SK-N-SH (cell line): ENCODE measurements around the gene JMJD7. TPM values are rescaled to one million over a fixed set of nuclear protein-coding genes. Genes with fewer than 3 reads are reported as not detected.

ENCODE experiments used
- CTCF ChIA-PET: fragments of 300-600, 350-600 bp; formaldehyde crosslinking; extraction: SDS; loops from one replicate; lab custom pipeline; 2021; lab: Yijun Ruan, JAX
- POLR2A ChIA-PET: fragments of 350-600 bp; sonication (Branson Sonifier 250); formaldehyde crosslinking; extraction: SDS; loops from one replicate; lab custom pipeline; 2020; ENCODE audit warnings: antibody characterized with exemption, inconsistent platforms; lab: Yijun Ruan, JAX
- DNase-seq: peaks from one replicate; pipeline ENCODE4 v3.0.0; 2012
- H2AFZ ChIP-seq: fragments of 200-600 bp; sonication (generic); 2 replicates; pipeline ENCODE4 v1.8.1; 2016; ENCODE audit warnings: antibody characterized with exemption, mild to moderate bottlenecking, low read depth
- H3F3A ChIP-seq: fragments of 200-600 bp; sonication (generic); replicated peaks from 2 replicates; pipeline ENCODE3; 2016; ENCODE audit warnings: antibody characterized with exemption, mild to moderate bottlenecking; ENCODE audit not compliant: insufficient read depth
- H3K27ac ChIP-seq, 2 experiments: fragments of 200-500 bp in 1 of 2; fragments of 200-600 bp in 1 of 2; sonication (Bioruptor generic) in 1 of 2; sonication (generic), shearing (Covaris generic) in 1 of 2; 2 replicates each; pipeline versions ENCODE4 v1.5.1 to v1.6.1; 2014 to 2016; ENCODE audit warnings: low read depth in 2 of 2, inconsistent platforms in 1 of 2, low read length in 1 of 2, mild to moderate bottlenecking in 1 of 2, mixed read lengths in 1 of 2
- H3K27me3 ChIP-seq: fragments of 200-600 bp; sonication (generic), shearing (Covaris generic); 2 replicates; pipeline ENCODE4 v1.6.1; 2016; ENCODE audit warnings: mixed run types; ENCODE audit not compliant: insufficient read depth
- H3K36me3 ChIP-seq, 2 experiments: fragments of 200-500 bp in 1 of 2; fragments of 200-600 bp in 1 of 2; sonication (Bioruptor generic) in 1 of 2; sonication (generic) in 1 of 2; replicated peaks in 1 of 2; 2 replicates each; pipeline versions ENCODE3 to v1.5.1; 2014 to 2016; ENCODE audit warnings: low read length in 1 of 2, mild to moderate bottlenecking in 1 of 2; ENCODE audit not compliant: insufficient read depth in 2 of 2, control insufficient read depth in 1 of 2
- H3K4me1 ChIP-seq, 2 experiments: fragments of 200-500 bp in 1 of 2; fragments of 200-600 bp in 1 of 2; sonication (Bioruptor generic) in 1 of 2; sonication (generic), shearing (Covaris generic) in 1 of 2; 2 replicates each; pipeline versions ENCODE4 v1.5.1 to v1.6.1; 2014 to 2016; ENCODE audit warnings: low read depth in 1 of 2, low read length in 1 of 2, mixed run types in 1 of 2; ENCODE audit not compliant: insufficient read depth in 2 of 2, control insufficient read depth in 1 of 2
- H3K4me2 ChIP-seq: fragments of 200-600 bp; sonication (generic), shearing (Covaris generic); 2 replicates; pipeline ENCODE4 v1.6.1; 2017; ENCODE audit warnings: mixed run types
- H3K4me3 ChIP-seq, 2 experiments: fragments of 200-500 bp in 1 of 2; fragments of 200-600 bp in 1 of 2; sonication (Bioruptor generic) in 1 of 2; sonication (generic), shearing (Covaris generic) in 1 of 2; 2 replicates each; pipeline versions ENCODE4 v1.5.1 to v1.8.1; 2014 to 2016; ENCODE audit warnings: low read depth in 2 of 2, inconsistent platforms in 1 of 2, low read length in 1 of 2, mild to moderate bottlenecking in 1 of 2, mixed read lengths in 1 of 2, moderate library complexity in 1 of 2
- H3K79me2 ChIP-seq: fragments of 200-600 bp; sonication (generic); 2 replicates; pipeline ENCODE4 v1.8.1; 2017; ENCODE audit warnings: mild to moderate bottlenecking; ENCODE audit not compliant: insufficient read depth
- H3K9ac ChIP-seq: fragments of 200-600 bp; sonication (generic); 2 replicates; pipeline ENCODE4 v1.6.1; 2017; ENCODE audit warnings: mixed run types
- H3K9me2 ChIP-seq: fragments of 200-600 bp; sonication (generic); 2 replicates; pipeline ENCODE4 v1.6.1; 2017; ENCODE audit warnings: mixed run types
- H3K9me3 ChIP-seq: fragments of 200-600 bp; sonication (generic); 2 replicates; pipeline ENCODE4 v1.6.1; 2017; ENCODE audit warnings: mixed run types, mild to moderate bottlenecking, moderate library complexity
- H4K20me1 ChIP-seq: fragments of 200-600 bp; sonication (generic); 2 replicates; pipeline ENCODE4 v1.6.1; 2017; ENCODE audit warnings: mild to moderate bottlenecking, mixed run types; ENCODE audit not compliant: insufficient read depth
- CHD2 ChIP-seq: fragments of 150-350 bp; IDR thresholded peaks from 2 replicates; pipeline ENCODE4 v1.6.1; 2018; ENCODE audit warnings: low read length; ENCODE audit not compliant: partially characterized antibody
- CTCF ChIP-seq: fragments of 200-600 bp; sonication (generic); IDR thresholded peaks from 2 replicates; pipeline ENCODE4 v1.6.1; 2017; ENCODE audit warnings: antibody characterized with exemption, mild to moderate bottlenecking, moderate library complexity
- EP300 ChIP-seq, 2 experiments: IDR thresholded peaks; 2 replicates each; pipeline versions ENCODE4 v1.4.0 to v1.6.1; 2012; ENCODE audit warnings: borderline replicate concordance in 1 of 2, low read depth in 1 of 2, low read length in 1 of 2
- EZH2phosphoT487 ChIP-seq: fragments of 200-600 bp; sonication (generic); IDR thresholded peaks from 2 replicates; pipeline ENCODE4 v1.6.1; 2017; ENCODE audit warnings: low read depth, mixed run types, mild to moderate bottlenecking, antibody characterized with exemption, moderate library complexity, borderline replicate concordance
- FOXJ3 ChIP-seq: sonication (generic); formaldehyde crosslinking; IDR thresholded peaks from 2 replicates; pipeline ENCODE4 v1.5.1; 2020; ENCODE audit warnings: mild to moderate bottlenecking, missing genetic modification reagents
- FOXM1 ChIP-seq: IDR thresholded peaks from 2 replicates; pipeline ENCODE4 v1.4.0; 2012; ENCODE audit warnings: low read depth, mild to moderate bottlenecking
- JUND ChIP-seq: IDR thresholded peaks from 2 replicates; pipeline ENCODE4 v1.4.0; 2012
- MAX ChIP-seq: IDR thresholded peaks from 2 replicates; pipeline ENCODE4 v1.4.0; 2012; ENCODE audit warnings: low read depth
- PBX3 ChIP-seq: IDR thresholded peaks from 2 replicates; pipeline ENCODE4; 2012
- POLR2AphosphoS5 ChIP-seq: IDR thresholded peaks from 2 replicates; pipeline ENCODE4 v1.6.1; 2012; ENCODE audit warnings: low read depth, low read length
- RAD21 ChIP-seq: IDR thresholded peaks from 2 replicates; pipeline ENCODE4 v1.6.1; 2012; ENCODE audit warnings: mild to moderate bottlenecking, low read length
- SIN3A ChIP-seq: IDR thresholded peaks from 2 replicates; pipeline ENCODE4 v1.6.1; 2012; ENCODE audit warnings: low read depth, mild to moderate bottlenecking, low read length, moderate library complexity, borderline replicate concordance
- TCF12 ChIP-seq: IDR thresholded peaks from 2 replicates; pipeline ENCODE4 v1.4.0; 2012
- TEAD4 ChIP-seq: IDR thresholded peaks from 2 replicates; pipeline ENCODE4 v1.4.0; 2012; ENCODE audit warnings: mild to moderate bottlenecking, borderline replicate concordance; ENCODE audit not compliant: insufficient read depth
- YY1 ChIP-seq: IDR thresholded peaks from 2 replicates; pipeline ENCODE4 v1.4.0; 2012; ENCODE audit warnings: low read depth, mild to moderate bottlenecking
- WGBS: methylation state at CpG from one replicate; pipeline ENCODE4 v1.1.6; 2017; ENCODE audit warnings: low lambda C conversion rate; 5-methylcytosine and 5-hydroxymethylcytosine counted together
- polyA plus RNA-seq, 3 experiments: library from polyadenylated mRNA; depleted of rRNA; stranded (reverse); fragments of >200 nt; gene quantifications; 2 replicates each; pipeline ENCODE4 v1.2.3, GENCODE V29; 2012
- TF ChIP-seq, protein P1 (sequence below): IDR thresholded peaks from 2 replicates; pipeline ENCODE4 v1.4.0; 2012; ENCODE audit warnings: low read depth, borderline replicate concordance
- TF ChIP-seq, protein P2 (sequence below): fragments of 150-350 bp; IDR thresholded peaks from 2 replicates; pipeline ENCODE4 v1.6.1; 2016; ENCODE audit warnings: mild to moderate bottlenecking, low read depth, low read length
- TF ChIP-seq, protein P3 (sequence below): IDR thresholded peaks from 2 replicates; pipeline ENCODE4 v1.6.1; 2012; ENCODE audit warnings: mild to moderate bottlenecking, low read depth, low read length, moderate library complexity

The JMJD7 gene
- polyA plus RNA-seq, 1 of the 3 experiments (the other 2 are of a cell fraction) = 6.5 TPM

DNA sequence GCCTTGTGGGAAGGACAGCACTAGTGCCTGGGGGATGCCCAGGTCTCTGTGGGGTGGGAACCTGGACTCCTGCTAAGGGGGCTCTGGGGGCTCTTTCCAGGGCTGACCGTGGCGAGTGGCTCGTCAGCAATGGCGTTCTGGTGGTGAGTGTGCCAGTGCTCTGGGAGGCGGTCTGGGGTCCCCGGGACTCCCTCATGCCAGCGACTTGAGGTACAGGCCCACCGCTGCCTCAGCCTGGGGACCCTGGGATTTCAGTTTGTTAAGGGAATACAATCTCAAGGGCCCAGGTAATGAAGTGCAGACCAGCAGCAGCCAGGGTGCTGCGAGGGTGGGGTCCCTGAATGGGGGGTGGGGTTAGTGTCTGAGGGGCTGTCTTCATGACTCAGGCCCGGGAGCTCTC, 13.2 kb downstream of the JMJD7 start:
- peaks cover 0 to 15% of the 10 kb centered on the region in 2 experiments; a peak in 1 of 4 replicates for H3K4me1 ChIP-seq
- no CpG with 5 or more reads among the region's 10 CpGs for WGBS
- ChIA-PET CTCF (no interaction called here), POLR2A (no interaction called here)
- H2AFZ ChIP-seq = no peak overlapping the region
- TF ChIP-seq RAD21 = no peak
- no peak for TF ChIP-seq EP300 (IDR thresholded peaks at IDR 0.05; ENCODE audit: borderline replicate concordance in 1 of 2, low read depth in 1 of 2, low read length in 1 of 2)
- TF ChIP-seq FOXJ3 (CRISPR knock-in tag) = no peak
- no peak for TF ChIP-seq PBX3
- no peak for TF ChIP-seq CTCF
- TF ChIP-seq CHD2 = no peak
- TF ChIP-seq YY1 = no peak
- no peaks in the 10 kb centered on the region for H3K9me2 ChIP-seq
- H3K9ac ChIP-seq = no peak overlapping the region
- no peaks in the 10 kb centered on the region for H3F3A ChIP-seq
- no peak for DNase-seq
- no peak overlapping the region for H3K4me2 ChIP-seq
- H4K20me1 ChIP-seq = no peaks in the 10 kb centered on the region
- H3K9me3 ChIP-seq = no peaks in the 10 kb centered on the region
- H3K27me3 ChIP-seq = no peaks in the 10 kb centered on the region
- H3K79me2 ChIP-seq = no peaks in the 10 kb centered on the region
- no peak overlapping the region; a peak in 1 of 4 replicates for H3K27ac ChIP-seq
- no peak overlapping the region for H3K4me3 ChIP-seq
- peaks cover 0 to 5% of the 10 kb centered on the region in 2 experiments for H3K36me3 ChIP-seq

DNA sequence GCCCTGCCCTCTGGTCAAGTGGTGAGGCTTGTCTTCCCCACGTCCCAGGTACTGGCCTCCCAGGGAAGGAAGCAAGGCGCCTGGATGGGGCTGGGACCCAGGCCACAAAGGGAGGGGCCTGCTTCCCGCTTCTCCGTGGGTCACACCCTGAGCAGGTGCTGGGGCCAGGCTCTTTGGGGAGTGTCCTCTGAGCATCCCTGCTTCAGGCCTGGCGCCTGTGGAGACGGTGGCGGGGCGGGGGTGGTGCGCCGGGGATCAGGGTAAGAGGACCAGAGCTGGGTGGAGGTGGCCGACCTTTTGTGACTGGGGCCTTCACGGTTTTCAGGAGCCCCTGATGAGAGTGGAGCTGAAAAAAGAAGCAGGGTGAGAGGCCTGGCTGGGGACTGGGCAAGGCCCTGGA, 14.3 kb downstream of the JMJD7 start:
- Histone ChIP-seq H3K9ac (no peak overlapping the region), H3K9me3 (no peaks in the 10 kb centered on the region), H3K27ac (no peak overlapping the region), H3F3A (no peaks in the 10 kb centered on the region), H4K20me1 (no peaks in the 10 kb centered on the region), H3K79me2 (no peaks in the 10 kb centered on the region), H3K27me3 (no peaks in the 10 kb centered on the region), H3K4me3 (no peak overlapping the region), H3K9me2 (no peaks in the 10 kb centered on the region), H3K36me3 (peaks cover 0 to 7% of the 10 kb centered on the region in 2 experiments), H3K4me2 (no peak overlapping the region), H3K4me1 (peaks cover 0 to 15% of the 10 kb centered on the region in 2 experiments; a peak in 1 of 4 replicates), H2AFZ (no peak overlapping the region)
- 91% methylated on average over 10 of the region's 12 CpGs for WGBS
- POLR2A ChIA-PET = no interaction called here
- CTCF ChIA-PET = interaction anchor here (1.1 kb wide), 1 partner anchor 63 kb away, joined by 3 read pairs; no protein-coding TSS in a partner anchor
- DNase-seq = no peak
- TF ChIP-seq, protein P1, sequence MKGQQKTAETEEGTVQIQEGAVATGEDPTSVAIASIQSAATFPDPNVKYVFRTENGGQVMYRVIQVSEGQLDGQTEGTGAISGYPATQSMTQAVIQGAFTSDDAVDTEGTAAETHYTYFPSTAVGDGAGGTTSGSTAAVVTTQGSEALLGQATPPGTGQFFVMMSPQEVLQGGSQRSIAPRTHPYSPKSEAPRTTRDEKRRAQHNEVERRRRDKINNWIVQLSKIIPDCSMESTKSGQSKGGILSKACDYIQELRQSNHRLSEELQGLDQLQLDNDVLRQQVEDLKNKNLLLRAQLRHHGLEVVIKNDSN = no peak
- TF ChIP-seq FOXM1 (no peak), TCF12 (no peak), YY1 (no peak), EZH2phosphoT487 (no peak), TEAD4 (no peak), SIN3A (no peak), POLR2AphosphoS5 (no peak), JUND (no peak), MAX (no peak)
- TF ChIP-seq, protein P2, sequence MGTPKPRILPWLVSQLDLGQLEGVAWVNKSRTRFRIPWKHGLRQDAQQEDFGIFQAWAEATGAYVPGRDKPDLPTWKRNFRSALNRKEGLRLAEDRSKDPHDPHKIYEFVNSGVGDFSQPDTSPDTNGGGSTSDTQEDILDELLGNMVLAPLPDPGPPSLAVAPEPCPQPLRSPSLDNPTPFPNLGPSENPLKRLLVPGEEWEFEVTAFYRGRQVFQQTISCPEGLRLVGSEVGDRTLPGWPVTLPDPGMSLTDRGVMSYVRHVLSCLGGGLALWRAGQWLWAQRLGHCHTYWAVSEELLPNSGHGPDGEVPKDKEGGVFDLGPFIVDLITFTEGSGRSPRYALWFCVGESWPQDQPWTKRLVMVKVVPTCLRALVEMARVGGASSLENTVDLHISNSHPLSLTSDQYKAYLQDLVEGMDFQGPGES = no peak
- TF ChIP-seq, protein P3, sequence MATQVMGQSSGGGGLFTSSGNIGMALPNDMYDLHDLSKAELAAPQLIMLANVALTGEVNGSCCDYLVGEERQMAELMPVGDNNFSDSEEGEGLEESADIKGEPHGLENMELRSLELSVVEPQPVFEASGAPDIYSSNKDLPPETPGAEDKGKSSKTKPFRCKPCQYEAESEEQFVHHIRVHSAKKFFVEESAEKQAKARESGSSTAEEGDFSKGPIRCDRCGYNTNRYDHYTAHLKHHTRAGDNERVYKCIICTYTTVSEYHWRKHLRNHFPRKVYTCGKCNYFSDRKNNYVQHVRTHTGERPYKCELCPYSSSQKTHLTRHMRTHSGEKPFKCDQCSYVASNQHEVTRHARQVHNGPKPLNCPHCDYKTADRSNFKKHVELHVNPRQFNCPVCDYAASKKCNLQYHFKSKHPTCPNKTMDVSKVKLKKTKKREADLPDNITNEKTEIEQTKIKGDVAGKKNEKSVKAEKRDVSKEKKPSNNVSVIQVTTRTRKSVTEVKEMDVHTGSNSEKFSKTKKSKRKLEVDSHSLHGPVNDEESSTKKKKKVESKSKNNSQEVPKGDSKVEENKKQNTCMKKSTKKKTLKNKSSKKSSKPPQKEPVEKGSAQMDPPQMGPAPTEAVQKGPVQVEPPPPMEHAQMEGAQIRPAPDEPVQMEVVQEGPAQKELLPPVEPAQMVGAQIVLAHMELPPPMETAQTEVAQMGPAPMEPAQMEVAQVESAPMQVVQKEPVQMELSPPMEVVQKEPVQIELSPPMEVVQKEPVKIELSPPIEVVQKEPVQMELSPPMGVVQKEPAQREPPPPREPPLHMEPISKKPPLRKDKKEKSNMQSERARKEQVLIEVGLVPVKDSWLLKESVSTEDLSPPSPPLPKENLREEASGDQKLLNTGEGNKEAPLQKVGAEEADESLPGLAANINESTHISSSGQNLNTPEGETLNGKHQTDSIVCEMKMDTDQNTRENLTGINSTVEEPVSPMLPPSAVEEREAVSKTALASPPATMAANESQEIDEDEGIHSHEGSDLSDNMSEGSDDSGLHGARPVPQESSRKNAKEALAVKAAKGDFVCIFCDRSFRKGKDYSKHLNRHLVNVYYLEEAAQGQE = no peak
